BJ (cell line): ENCODE data around the gene MYH6. TPM values are rescaled to one million over a fixed set of nuclear protein-coding genes. Genes with fewer than 3 reads are reported as not detected.
"Not testable (repeated sequence)": the region's sequence is repeated elsewhere in the genome, so short reads cannot be mapped to it uniquely, and the experiment has no call there.

Source experiments
- CTCF ChIA-PET: fragments of 350-600 bp; formaldehyde crosslinking; extraction: SDS; loops from one replicate; lab custom pipeline; 2021; ENCODE audit warnings: antibody characterized with exemption, inconsistent platforms; lab: Yijun Ruan, JAX
- POLR2A ChIA-PET: fragments of 300-600 bp; sonication (Branson Sonifier 250); formaldehyde crosslinking; extraction: SDS; loops from one replicate; lab custom pipeline; 2021; ENCODE audit warnings: antibody characterized with exemption; lab: Charles Lee
- DNase-seq: peaks from one replicate; pipeline ENCODE4 v3.0.0-alpha.2; 2011; ENCODE audit warnings: low read depth
- H3K27me3 ChIP-seq: 2 replicates; pipeline ENCODE4 v1.6.0; 2011; ENCODE audit warnings: low read length; ENCODE audit not compliant: control insufficient read depth, insufficient read depth
- H3K36me3 ChIP-seq: 2 replicates; pipeline ENCODE4 v1.5.1; 2011; ENCODE audit warnings: low read length; ENCODE audit not compliant: control insufficient read depth, insufficient read depth
- H3K4me3 ChIP-seq: 2 replicates; pipeline ENCODE4 v1.5.1; 2011; ENCODE audit warnings: low read depth, mild to moderate bottlenecking, control low read depth, low read length
- polyA plus RNA-seq: library from polyadenylated mRNA; depleted of rRNA; stranded (reverse); fragments of >200 nt; gene quantifications from 2 replicates; pipeline ENCODE4 v1.2.3, GENCODE V29; 2011
- TF ChIP-seq, protein P1 (sequence below): IDR thresholded peaks from 2 replicates; pipeline ENCODE4 v1.5.1; 2011; ENCODE audit warnings: low read depth, mild to moderate bottlenecking, control low read depth, inconsistent platforms, low read length, moderate library complexity; ENCODE audit not compliant: insufficient read depth

The MYH6 gene
- polyA plus RNA-seq, 1 experiment: not detected

DNA sequence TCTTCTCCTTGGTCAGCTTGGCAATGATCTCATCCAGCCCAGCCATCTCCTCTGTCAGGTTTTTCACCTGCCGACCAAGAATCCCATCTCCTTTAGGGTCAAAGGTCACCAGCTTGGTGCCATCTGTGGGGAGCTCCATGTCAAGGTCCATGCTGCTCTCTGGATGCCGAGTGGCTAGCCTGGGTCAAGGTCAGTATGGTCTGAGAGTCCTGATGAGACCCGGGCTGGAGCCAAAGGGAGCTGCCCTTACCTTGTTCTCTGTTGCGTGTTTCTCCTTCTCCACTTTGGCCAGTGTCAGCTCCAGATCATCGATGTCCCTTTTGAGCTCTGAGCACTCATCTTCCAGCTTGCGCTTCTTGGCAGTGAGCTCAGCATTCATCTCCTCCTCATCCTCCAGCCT is 15.6 kb upstream of the MYH6 start:
- POLR2A ChIA-PET: interaction anchor here (0.5 kb wide), 1 partner anchor 97 kb away, joined by 3 read pairs; no protein-coding TSS in a partner anchor
- no peak overlapping the region for H3K4me3 ChIP-seq
- H3K27me3 ChIP-seq: peaks cover 7% of the 10 kb centered on the region; the same call in 1 of the 2 replicates
- no peaks in the 10 kb centered on the region for H3K36me3 ChIP-seq
- CTCF ChIA-PET: interaction anchor here (0.7 kb wide), 1 partner anchor 518 kb away, joined by 3 read pairs; no protein-coding TSS in a partner anchor
- TF ChIP-seq, protein P1, sequence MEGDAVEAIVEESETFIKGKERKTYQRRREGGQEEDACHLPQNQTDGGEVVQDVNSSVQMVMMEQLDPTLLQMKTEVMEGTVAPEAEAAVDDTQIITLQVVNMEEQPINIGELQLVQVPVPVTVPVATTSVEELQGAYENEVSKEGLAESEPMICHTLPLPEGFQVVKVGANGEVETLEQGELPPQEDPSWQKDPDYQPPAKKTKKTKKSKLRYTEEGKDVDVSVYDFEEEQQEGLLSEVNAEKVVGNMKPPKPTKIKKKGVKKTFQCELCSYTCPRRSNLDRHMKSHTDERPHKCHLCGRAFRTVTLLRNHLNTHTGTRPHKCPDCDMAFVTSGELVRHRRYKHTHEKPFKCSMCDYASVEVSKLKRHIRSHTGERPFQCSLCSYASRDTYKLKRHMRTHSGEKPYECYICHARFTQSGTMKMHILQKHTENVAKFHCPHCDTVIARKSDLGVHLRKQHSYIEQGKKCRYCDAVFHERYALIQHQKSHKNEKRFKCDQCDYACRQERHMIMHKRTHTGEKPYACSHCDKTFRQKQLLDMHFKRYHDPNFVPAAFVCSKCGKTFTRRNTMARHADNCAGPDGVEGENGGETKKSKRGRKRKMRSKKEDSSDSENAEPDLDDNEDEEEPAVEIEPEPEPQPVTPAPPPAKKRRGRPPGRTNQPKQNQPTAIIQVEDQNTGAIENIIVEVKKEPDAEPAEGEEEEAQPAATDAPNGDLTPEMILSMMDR: no peak
- DNase-seq: no peak

DNA sequence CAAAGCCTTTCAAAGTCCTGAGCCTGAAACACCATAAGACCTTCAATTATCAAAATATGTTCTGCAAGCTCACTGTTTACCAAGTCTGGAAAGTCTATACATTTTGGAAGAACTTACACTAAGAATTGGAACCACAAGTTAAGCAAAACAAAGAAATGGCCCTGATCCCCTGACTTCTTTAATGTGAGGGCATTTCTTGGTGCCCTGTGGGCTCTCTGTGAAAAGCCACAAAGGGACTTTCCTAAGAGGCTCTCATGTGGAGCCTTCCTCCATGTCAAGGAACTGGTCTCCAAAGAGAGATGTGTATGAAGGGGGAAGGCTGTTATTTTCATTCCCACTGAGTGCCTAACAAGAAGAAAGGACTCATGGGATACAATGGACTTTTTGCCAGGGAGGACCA is 13.5 kb upstream of the MYH6 start:
- ChIA-PET POLR2A (no interaction called here), CTCF (no interaction called here)
- H3K27me3 ChIP-seq: peaks cover 7% of the 10 kb centered on the region; the same call in 1 of the 2 replicates
- no peak overlapping the region for H3K4me3 ChIP-seq
- no peaks in the 10 kb centered on the region for H3K36me3 ChIP-seq
- TF ChIP-seq, protein P1: no peak
- no peak for DNase-seq

DNA sequence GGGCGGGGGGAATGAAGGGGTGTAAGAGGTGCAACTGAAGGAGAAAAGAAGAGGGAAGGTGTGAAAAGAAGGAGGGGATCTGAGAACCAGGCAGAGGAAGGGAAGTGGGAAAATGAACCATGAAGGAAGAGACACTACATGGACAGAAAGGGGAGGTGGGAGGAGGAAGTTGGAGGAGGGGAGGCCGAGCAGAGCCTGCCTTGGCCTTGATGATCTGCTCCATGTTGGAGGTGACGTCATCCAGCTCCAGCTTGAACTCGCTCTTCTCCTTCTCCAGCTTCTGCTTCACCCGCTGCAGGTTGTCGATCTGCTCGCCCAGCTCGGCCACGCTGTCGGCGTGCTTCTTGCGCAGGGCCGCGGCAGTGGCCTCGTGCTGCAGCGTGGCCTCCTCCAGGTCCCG is 11.6 kb upstream of the MYH6 start:
- CTCF ChIA-PET, H3K4me3 ChIP-seq, POLR2A ChIA-PET, DNase-seq, H3K36me3 ChIP-seq, H3K27me3 ChIP-seq: not testable (repeated sequence)

DNA sequence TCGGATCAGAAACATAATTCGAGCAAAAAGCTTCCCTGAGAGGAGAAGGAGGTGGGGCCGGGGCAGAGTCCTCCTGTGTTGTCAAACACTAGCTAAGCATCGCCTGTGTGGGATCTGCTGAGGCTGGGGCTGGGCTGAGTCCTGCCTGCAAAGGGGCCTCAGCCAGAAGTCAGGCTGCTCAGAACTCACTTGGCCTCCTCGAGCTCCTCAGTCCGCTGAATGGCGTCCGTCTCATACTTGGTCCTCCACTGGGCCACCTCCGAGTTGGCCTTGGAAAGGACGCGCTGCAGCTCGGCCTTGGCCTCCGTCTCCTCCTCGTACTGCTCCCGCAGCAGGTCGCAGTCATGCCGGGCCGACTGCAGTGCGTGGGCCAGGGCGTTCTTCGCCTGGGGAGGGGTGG is 9.9 kb upstream of the MYH6 start:
- Histone ChIP-seq H3K4me3 (no peak overlapping the region), H3K27me3 (peaks cover 7% of the 10 kb centered on the region; the same call in 1 of the 2 replicates), H3K36me3 (no peaks in the 10 kb centered on the region)
- TF ChIP-seq, protein P1: no peak
- CTCF ChIA-PET: interaction anchor here (0.6 kb wide), 1 partner anchor 38 kb away, joined by 3 read pairs; no protein-coding TSS in a partner anchor
- DNase-seq: no peak
- POLR2A ChIA-PET: no interaction called here

DNA sequence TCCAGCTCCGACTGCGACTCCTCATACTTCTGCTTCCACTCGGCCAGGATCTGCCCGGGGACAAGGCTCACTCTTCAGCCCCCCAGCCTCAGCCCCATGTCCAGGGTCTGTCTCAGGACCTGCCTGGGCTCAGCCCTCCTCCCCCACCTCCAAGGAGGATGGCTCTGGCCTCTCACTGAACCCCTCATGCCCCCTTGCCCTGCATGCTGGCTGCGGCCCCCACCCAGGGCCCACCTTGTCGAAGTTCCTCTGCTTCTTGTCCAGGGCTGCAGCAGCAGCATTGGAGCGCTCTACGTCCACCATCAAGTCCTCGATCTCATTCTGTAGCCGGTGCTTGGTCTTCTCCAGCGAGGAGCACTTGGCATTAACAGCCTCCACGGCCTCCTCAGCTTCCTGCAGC is 9.2 kb upstream of the MYH6 start:
- H3K36me3 ChIP-seq, POLR2A ChIA-PET, H3K4me3 ChIP-seq, H3K27me3 ChIP-seq, CTCF ChIA-PET, DNase-seq: not testable (repeated sequence)

DNA sequence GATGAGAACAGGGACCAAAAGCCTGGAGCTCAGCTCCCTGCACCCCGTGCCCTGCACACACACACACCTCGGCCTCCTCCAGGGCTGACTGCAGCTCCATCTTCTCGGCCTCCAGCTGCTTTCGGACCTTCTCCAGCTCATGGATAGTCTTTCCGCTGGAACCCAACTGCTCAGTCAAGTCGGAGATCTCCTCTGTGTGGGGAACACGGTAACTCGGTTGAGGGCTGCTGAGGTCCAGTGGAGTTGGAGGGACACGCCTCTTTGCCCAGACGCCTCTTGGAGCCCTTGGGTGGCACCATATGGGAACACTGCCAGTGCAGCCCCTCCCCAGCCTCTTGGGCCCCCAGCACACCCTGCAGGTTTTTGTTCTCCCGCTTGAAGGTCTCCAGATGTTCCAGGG is 8.7 kb upstream of the MYH6 start:
- TF ChIP-seq, protein P1: no peak
- CTCF ChIA-PET: no interaction called here
- POLR2A ChIA-PET: no interaction called here
- DNase-seq: no peak
- H3K36me3 ChIP-seq: no peaks in the 10 kb centered on the region
- H3K4me3 ChIP-seq: no peak overlapping the region
- peaks cover 4% of the 10 kb centered on the region; the same call in 1 of the 2 replicates for H3K27me3 ChIP-seq
